ENCODE data around the gene PEX5L. TPM values are rescaled to one million over a fixed set of nuclear protein-coding genes. Genes with fewer than 3 reads are reported as not detected.
"Not testable (repeated sequence)": the region's sequence is repeated elsewhere in the genome, so short reads cannot be mapped to it uniquely, and the experiment has no call there.

The PEX5L gene
- total and polyA plus RNA-seq, 3 donors from 2014 or later: 6.3 to 7.3 (median 6.6) TPM

GRCh38 chr3:180062771-180063170 lies 26.0 kb upstream of the PEX5L start:
- H3K27me3 ChIP-seq: no peaks in the 10 kb centered on the region
- no peaks in the 10 kb centered on the region for H3K9me3 ChIP-seq
- no peak for DNase-seq
- TF ChIP-seq POLR2A (IDR thresholded peaks at IDR 0.05) (no peak), CTCF (IDR thresholded peaks at IDR 0.05) (no peak)
- H3K4me3 ChIP-seq: no peak overlapping the region
- intact Hi-C loops (cut with DNase I; ENCODE audit: low total_unique reads): no loop called here
- H3K4me1 ChIP-seq: no peaks in the 10 kb centered on the region
- no peaks in the 10 kb centered on the region for H3K36me3 ChIP-seq (ENCODE audit: low read depth, missing control alignments)
- WGBS, 2 donors: 72% methylated on average over 1 of the region's 1 CpG
- no peak overlapping the region for H3K27ac ChIP-seq

GRCh38 chr3:180059356-180059755 lies 22.6 kb upstream of the PEX5L start:
- intact Hi-C loops (cut with DNase I; ENCODE audit: low total_unique reads): no loop called here
- H3K9me3 ChIP-seq: no peaks in the 10 kb centered on the region
- DNase-seq: no peak
- no peak overlapping the region for H3K4me3 ChIP-seq
- H3K4me1 ChIP-seq: no peaks in the 10 kb centered on the region
- no peaks in the 10 kb centered on the region for H3K36me3 ChIP-seq (ENCODE audit: low read depth, missing control alignments)
- no peak overlapping the region for H3K27ac ChIP-seq
- H3K27me3 ChIP-seq: no peaks in the 10 kb centered on the region
- no peak for TF ChIP-seq CTCF (IDR thresholded peaks at IDR 0.05)
- no peak for TF ChIP-seq POLR2A (IDR thresholded peaks at IDR 0.05)

GRCh38 chr3:180058238-180058637 lies 21.5 kb upstream of the PEX5L start:
- no peak for TF ChIP-seq CTCF (IDR thresholded peaks at IDR 0.05)
- TF ChIP-seq POLR2A (IDR thresholded peaks at IDR 0.05): no peak
- H3K9me3 ChIP-seq: no peaks in the 10 kb centered on the region
- no peaks in the 10 kb centered on the region for H3K27me3 ChIP-seq
- intact Hi-C loops (cut with DNase I; ENCODE audit: low total_unique reads): no loop called here
- no peaks in the 10 kb centered on the region for H3K4me1 ChIP-seq
- no peak overlapping the region for H3K4me3 ChIP-seq
- no peak overlapping the region for H3K27ac ChIP-seq
- H3K36me3 ChIP-seq (ENCODE audit: low read depth, missing control alignments): no peaks in the 10 kb centered on the region
- no peak for DNase-seq

GRCh38 chr3:180055656-180056055 lies 18.9 kb upstream of the PEX5L start:
- H3K27me3 ChIP-seq; H3K27ac ChIP-seq; DNase-seq; H3K36me3 ChIP-seq (ENCODE audit: low read depth, missing control alignments); H3K4me3 ChIP-seq; H3K4me1 ChIP-seq; H3K9me3 ChIP-seq; intact Hi-C loops (cut with DNase I; ENCODE audit: low total_unique reads): not testable (repeated sequence)
- 81 to 85% methylated on average over 3 of the region's 3 CpGs for WGBS, 2 donors

- intact Hi-C loops (cut with DNase I; ENCODE audit: low total_unique reads): no loop called here
- Histone ChIP-seq H3K36me3 (ENCODE audit: low read depth, missing control alignments) (no peaks in the 10 kb centered on the region), H3K4me3 (no peak overlapping the region), H3K27ac (no peak overlapping the region), H3K27me3 (no peaks in the 10 kb centered on the region), H3K4me1 (no peaks in the 10 kb centered on the region), H3K9me3 (no peaks in the 10 kb centered on the region)
- no peak for DNase-seq
- WGBS, 2 donors: 89 to 95% methylated on average over 9 of the region's 9 CpGs
- TF ChIP-seq POLR2A (IDR thresholded peaks at IDR 0.05) (no peak), CTCF (IDR thresholded peaks at IDR 0.05) (no peak)
Measured at GRCh38 chr3:180049391-180049790, 12.7 kb upstream of the PEX5L start.
